NT2/D1 (cell line): ENCODE results near the gene OGG1.
A peak's percentile ranks its signal among the peaks of the same experiment; 100 is the strongest.

Source experiments
- DNase-seq: peaks from one replicate; pipeline ENCODE4 v3.0.0-alpha.2; 2011; ENCODE audit warnings: low read depth, low spot score
- H3K27me3 ChIP-seq: 2 replicates; pipeline ENCODE4 v1.6.0; 2011; ENCODE audit warnings: mild to moderate bottlenecking; ENCODE audit not compliant: insufficient read length, insufficient read depth
- H3K36me3 ChIP-seq: 2 replicates; pipeline ENCODE4 v1.6.1; 2011; ENCODE audit warnings: mild to moderate bottlenecking, low read length, mixed read lengths; ENCODE audit not compliant: insufficient read depth, insufficient read length
- H3K4me1 ChIP-seq: 2 replicates; pipeline ENCODE4 v1.5.1; 2011; ENCODE audit not compliant: insufficient read depth, insufficient read length
- H3K4me3 ChIP-seq: 2 replicates; pipeline ENCODE4 v1.5.1; 2011; ENCODE audit warnings: low read depth; ENCODE audit not compliant: insufficient read length
- H3K9ac ChIP-seq: 2 replicates; pipeline ENCODE4 v1.6.0; 2011; ENCODE audit warnings: low read depth; ENCODE audit not compliant: insufficient read length
- H3K9me3 ChIP-seq: 2 replicates; pipeline ENCODE4 v1.5.1; 2011; ENCODE audit warnings: mild to moderate bottlenecking, low read length; ENCODE audit not compliant: insufficient read depth
- SUZ12 ChIP-seq: IDR thresholded peaks from 2 replicates; pipeline ENCODE4 v1.6.1; 2011; ENCODE audit not compliant: insufficient read length, insufficient read depth; ENCODE audit errors: extremely low read depth
- YY1 ChIP-seq: IDR thresholded peaks from 2 replicates; pipeline ENCODE4 v1.6.1; 2011; ENCODE audit not compliant: insufficient read length, insufficient read depth
- ZNF274 ChIP-seq: IDR thresholded peaks from 2 replicates; pipeline ENCODE4 v1.6.1; 2011; ENCODE audit warnings: mild to moderate bottlenecking, low read depth, low read length

OGG1 gene

DNA sequence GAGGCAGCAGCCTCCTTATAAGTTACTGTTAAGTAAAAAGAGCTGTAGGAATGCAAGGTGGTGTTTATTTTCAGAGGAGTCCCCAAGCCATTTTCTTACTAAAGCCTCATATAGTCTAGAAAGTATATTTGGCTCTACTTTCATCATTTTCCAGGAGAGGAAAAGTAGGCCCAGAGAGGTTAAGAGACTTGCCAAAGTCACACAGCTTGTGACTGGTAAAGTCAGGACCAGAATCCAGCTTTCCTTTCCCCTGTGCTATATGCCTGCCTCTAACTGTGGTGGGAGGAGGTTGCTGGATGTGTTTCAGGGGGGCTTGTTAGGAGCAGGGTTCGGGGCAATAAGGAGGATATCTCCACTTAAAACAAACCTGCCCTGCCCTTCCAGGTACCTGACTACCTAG lies 7.2 kb upstream of the OGG1 start:
- no peaks in the 10 kb centered on the region for H3K27me3 ChIP-seq
- no peak overlapping the region for H3K9ac ChIP-seq
- no peak for DNase-seq
- no peak overlapping the region for H3K4me3 ChIP-seq
- H3K9me3 ChIP-seq: no peaks in the 10 kb centered on the region
- no peaks in the 10 kb centered on the region for H3K4me1 ChIP-seq
- H3K36me3 ChIP-seq: peaks cover 100% of the 10 kb centered on the region
- TF ChIP-seq SUZ12 (no peak), YY1 (no peak), ZNF274 (no peak)

DNA sequence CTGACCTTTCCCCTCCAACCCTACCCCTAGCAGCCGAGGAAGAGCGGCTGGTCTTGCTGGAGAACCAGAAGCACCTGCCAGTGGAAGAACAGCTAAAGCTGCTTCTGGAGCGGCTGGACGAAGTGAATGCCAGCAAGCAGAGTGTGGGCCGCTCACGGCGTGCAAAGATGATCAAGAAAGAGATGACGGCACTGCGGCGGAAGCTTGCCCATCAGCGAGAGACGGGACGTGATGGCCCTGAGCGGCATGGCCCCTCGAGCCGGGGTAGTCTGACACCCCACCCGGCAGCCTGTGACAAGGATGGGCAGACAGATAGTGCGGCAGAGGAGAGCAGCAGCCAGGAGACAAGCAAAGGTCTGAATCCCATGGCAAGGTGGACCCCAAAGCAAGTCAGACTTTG lies 6.2 kb upstream of the OGG1 start:
- no peak for DNase-seq
- TF ChIP-seq YY1 (no peak), SUZ12 (no peak), ZNF274 (no peak)
- H3K27me3 ChIP-seq: no peaks in the 10 kb centered on the region
- no peaks in the 10 kb centered on the region for H3K4me1 ChIP-seq
- H3K4me3 ChIP-seq: no peak overlapping the region
- no peak overlapping the region for H3K9ac ChIP-seq
- no peaks in the 10 kb centered on the region for H3K9me3 ChIP-seq
- peaks cover 100% of the 10 kb centered on the region for H3K36me3 ChIP-seq

DNA sequence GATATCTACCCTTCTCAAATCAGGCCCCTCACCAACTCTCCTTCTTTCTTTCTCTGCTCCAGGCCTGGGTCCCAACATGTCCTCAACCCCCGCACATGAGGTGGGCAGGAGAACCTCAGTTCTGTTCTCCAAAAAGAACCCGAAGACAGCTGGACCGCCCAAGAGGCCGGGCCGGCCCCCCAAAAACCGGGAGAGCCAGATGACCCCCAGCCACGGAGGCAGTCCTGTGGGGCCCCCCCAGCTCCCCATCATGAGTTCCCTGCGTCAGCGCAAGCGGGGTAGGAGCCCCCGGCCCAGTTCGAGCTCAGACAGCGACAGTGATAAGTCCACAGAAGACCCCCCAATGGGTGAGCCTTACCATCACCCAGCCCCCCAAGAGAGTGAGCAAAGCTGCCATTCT lies 5.6 kb upstream of the OGG1 start:
- no peaks in the 10 kb centered on the region for H3K27me3 ChIP-seq
- H3K9me3 ChIP-seq: no peaks in the 10 kb centered on the region
- H3K4me1 ChIP-seq: no peaks in the 10 kb centered on the region
- no peak for DNase-seq
- H3K4me3 ChIP-seq: no peak overlapping the region
- no peak overlapping the region for H3K9ac ChIP-seq
- peaks cover 95% of the 10 kb centered on the region for H3K36me3 ChIP-seq
- TF ChIP-seq SUZ12: no peak
- TF ChIP-seq YY1: no peak
- TF ChIP-seq ZNF274: no peak

DNA sequence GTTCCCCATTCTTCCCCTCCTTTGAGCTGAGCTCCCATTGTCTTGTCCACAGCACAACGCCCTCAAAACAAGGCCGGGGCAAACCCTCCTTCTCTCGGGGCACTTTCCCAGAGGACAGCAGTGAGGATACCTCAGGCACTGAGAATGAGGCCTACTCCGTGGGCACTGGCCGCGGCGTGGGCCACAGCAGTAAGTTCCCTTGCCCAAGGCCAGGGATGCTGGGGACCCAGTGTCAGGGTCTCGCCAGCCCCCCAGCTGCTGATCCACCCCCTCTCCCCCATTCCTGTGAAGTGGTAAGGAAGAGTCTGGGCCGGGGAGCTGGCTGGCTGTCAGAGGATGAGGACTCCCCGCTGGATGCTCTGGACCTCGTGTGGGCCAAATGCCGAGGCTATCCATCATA lies 4.2 kb upstream of the OGG1 start:
- no peak for TF ChIP-seq SUZ12
- TF ChIP-seq YY1: no peak
- TF ChIP-seq ZNF274: no peak
- Histone ChIP-seq H3K4me3 (no peak overlapping the region), H3K27me3 (no peaks in the 10 kb centered on the region), H3K4me1 (no peaks in the 10 kb centered on the region), H3K9me3 (no peaks in the 10 kb centered on the region), H3K36me3 (peaks cover 82% of the 10 kb centered on the region), H3K9ac (no peak overlapping the region)
- no peak for DNase-seq

DNA sequence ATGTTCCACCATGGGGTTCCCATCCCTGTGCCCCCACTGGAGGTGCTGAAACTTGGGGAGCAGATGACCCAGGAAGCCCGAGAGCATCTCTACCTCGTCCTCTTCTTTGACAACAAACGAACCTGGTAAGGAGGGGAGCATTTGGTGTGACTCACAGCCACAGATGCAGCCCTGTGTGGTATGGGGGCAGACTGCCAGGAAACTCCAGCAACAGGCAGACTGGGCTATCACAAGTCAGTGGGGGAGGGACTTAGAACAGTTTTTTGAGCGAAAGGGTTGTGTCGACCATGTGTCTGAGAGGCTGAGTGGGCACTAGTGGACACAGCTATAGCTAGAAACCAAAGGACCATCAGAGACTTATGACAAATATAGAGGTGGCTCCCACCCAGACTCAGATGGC lies 3.4 kb upstream of the OGG1 start:
- DNase-seq: no peak
- Histone ChIP-seq H3K27me3 (no peaks in the 10 kb centered on the region), H3K4me3 (no peak overlapping the region), H3K9ac (no peak overlapping the region), H3K4me1 (no peaks in the 10 kb centered on the region), H3K36me3 (peaks cover 80% of the 10 kb centered on the region), H3K9me3 (no peaks in the 10 kb centered on the region)
- no peak for TF ChIP-seq ZNF274
- TF ChIP-seq YY1: no peak
- TF ChIP-seq SUZ12: no peak

DNA sequence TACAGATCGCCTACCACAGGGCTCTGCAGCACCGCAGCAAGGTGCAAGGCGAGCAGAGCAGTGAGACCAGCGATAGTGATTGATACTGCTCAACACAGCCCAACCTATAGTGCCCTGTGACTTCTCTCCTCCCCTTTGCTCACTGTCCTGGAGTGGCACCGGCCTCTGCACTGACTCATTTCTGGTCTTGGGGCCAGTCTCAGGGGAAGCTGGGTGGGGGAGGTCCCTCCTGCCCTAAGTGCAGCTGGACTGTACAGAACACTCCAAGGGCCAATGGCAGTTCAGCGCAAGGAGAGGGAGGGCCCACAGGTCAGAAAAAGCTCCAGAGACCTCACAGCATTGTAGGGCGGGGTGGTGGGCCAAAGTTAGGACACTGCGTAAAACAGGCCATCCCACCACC lies 2.5 kb upstream of the OGG1 start:
- H3K36me3 ChIP-seq: peaks cover 80% of the 10 kb centered on the region
- no peaks in the 10 kb centered on the region for H3K9me3 ChIP-seq
- H3K27me3 ChIP-seq: no peaks in the 10 kb centered on the region
- H3K4me3 ChIP-seq: no peak overlapping the region
- no peaks in the 10 kb centered on the region for H3K4me1 ChIP-seq
- TF ChIP-seq YY1 (no peak), ZNF274 (no peak), SUZ12 (no peak)
- no peak overlapping the region for H3K9ac ChIP-seq
- DNase-seq: no peak

DNA sequence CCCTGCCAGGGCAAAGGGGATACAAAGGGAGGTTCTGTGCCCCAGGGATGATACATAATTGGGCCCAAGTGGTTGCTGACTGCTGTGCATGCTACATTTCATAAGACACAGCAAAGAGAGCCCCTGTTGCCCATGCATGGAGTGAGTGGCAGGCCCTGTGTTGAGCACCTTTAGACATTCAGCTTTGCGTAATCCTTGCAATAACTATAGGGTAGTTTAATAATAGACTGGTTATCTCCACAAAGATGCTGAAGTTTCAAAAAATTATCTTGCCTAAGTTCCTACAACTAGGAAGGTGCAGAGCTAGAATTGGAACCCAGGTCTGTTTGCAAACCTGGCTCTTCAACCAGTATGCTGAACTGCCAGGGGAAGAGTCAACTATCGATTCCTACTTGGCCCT lies 1.7 kb upstream of the OGG1 start:
- H3K27me3 ChIP-seq: no peaks in the 10 kb centered on the region
- no peak overlapping the region for H3K4me3 ChIP-seq
- peaks cover 79% of the 10 kb centered on the region for H3K36me3 ChIP-seq
- no peak overlapping the region for H3K9ac ChIP-seq
- no peaks in the 10 kb centered on the region for H3K4me1 ChIP-seq
- DNase-seq: no peak
- TF ChIP-seq ZNF274 (no peak), YY1 (no peak), SUZ12 (no peak)
- H3K9me3 ChIP-seq: no peaks in the 10 kb centered on the region

DNA sequence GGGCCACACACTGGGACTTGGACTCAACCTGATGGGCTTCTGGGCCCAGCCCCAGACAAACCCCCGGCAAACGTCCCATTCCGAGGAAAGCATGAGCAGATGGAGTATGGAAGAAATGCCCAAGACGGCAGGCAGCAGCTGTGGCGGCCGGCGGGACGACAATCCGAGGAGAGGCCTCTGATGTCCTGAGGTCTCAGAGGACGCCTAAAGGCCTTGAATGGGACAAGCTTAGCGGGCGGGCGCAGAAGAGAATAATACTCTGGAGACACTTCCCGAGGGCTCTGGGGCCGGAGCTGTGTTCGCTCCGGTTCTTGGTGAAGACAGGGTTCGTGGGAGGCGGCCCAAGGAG lies 482 bp upstream of the OGG1 start:
- Histone ChIP-seq H3K4me1 (no peaks in the 10 kb centered on the region), H3K27me3 (no peaks in the 10 kb centered on the region), H3K4me3 (peak overlapping the region; percentile 40), H3K9ac (peak overlapping the region; percentile 80), H3K36me3 (peaks cover 74% of the 10 kb centered on the region), H3K9me3 (no peaks in the 10 kb centered on the region)
- TF ChIP-seq SUZ12 (no peak), ZNF274 (no peak), YY1 (no peak)
- no peak for DNase-seq
